HEK293 (cell line): ENCODE data around the gene FBXW5.

Experiments used
- BCL6B ChIP-seq: fragments of 450-650 bp; formaldehyde crosslinking; IDR thresholded peaks from 2 replicates; pipeline ENCODE4 v1.5.1; 2017; ENCODE audit warnings: missing biosample characterization, missing genetic modification characterization
- CTCF ChIP-seq: fragments of 450-650 bp; formaldehyde crosslinking; IDR thresholded peaks from 2 replicates; pipeline ENCODE4 v1.5.1; 2016; ENCODE audit warnings: missing biosample characterization, missing genetic modification characterization
- PBX3 ChIP-seq: sonication (generic); formaldehyde crosslinking; IDR thresholded peaks from 2 replicates; pipeline ENCODE4 v1.8.1; 2022; ENCODE audit warnings: mild to moderate bottlenecking, moderate library complexity, missing genetic modification reagents
- PRDM2 ChIP-seq: fragments of 450-650 bp; formaldehyde crosslinking; IDR thresholded peaks from 2 replicates; pipeline ENCODE4 v1.5.1; 2016; ENCODE audit warnings: missing biosample characterization, missing genetic modification characterization, borderline replicate concordance
- YY1 ChIP-seq: fragments of 450-650 bp; formaldehyde crosslinking; IDR thresholded peaks from 2 replicates; pipeline ENCODE4 v1.5.1; 2018; ENCODE audit warnings: missing biosample characterization, missing genetic modification characterization
- ZNF221 ChIP-seq: fragments of 450-650 bp; formaldehyde crosslinking; IDR thresholded peaks from 2 replicates; pipeline ENCODE4 v1.5.1; 2017; ENCODE audit warnings: missing biosample characterization, missing genetic modification characterization, borderline replicate concordance
- ZNF23 ChIP-seq: fragments of 450-650 bp; formaldehyde crosslinking; IDR thresholded peaks from 2 replicates; pipeline ENCODE4 v1.5.1; 2016; ENCODE audit warnings: missing biosample characterization, missing genetic modification characterization, borderline replicate concordance
- ZNF629 ChIP-seq: fragments of 450-650 bp; formaldehyde crosslinking; IDR thresholded peaks from 2 replicates; pipeline ENCODE4 v1.5.1; 2017; ENCODE audit warnings: missing biosample characterization, missing genetic modification characterization
- ZNF792 ChIP-seq: fragments of 450-650 bp; formaldehyde crosslinking; IDR thresholded peaks from 2 replicates; pipeline ENCODE4 v1.5.1; 2016; ENCODE audit warnings: missing biosample characterization, missing genetic modification characterization

- TF ChIP-seq CTCF (tag by site-specific recombination) (no peak), ZNF23 (tag by site-specific recombination) (no peak), ZNF629 (no peak), BCL6B (tag by site-specific recombination) (no peak), ZNF792 (tag by site-specific recombination) (no peak), ZNF221 (tag by site-specific recombination) (no peak), PRDM2 (tag by site-specific recombination) (no peak), PBX3 (CRISPR knock-in tag) (no peak), YY1 (tag by site-specific recombination) (no peak)
These were observed 45.8 kb upstream of the FBXW5 start for GRCh38 chr9:136990242-136990911.
